Neuron (in vitro differentiated cells): ENCODE results near the gene PTPN13.

ENCODE experiments used
- H2AFZ ChIP-seq: one replicate; pipeline ENCODE4 v1.6.1; 2013; ENCODE audit warnings: low read depth, mild to moderate bottlenecking, inconsistent platforms, low read length, moderate library complexity
- H3K27me3 ChIP-seq: one replicate; pipeline ENCODE4 v1.6.1; 2013; ENCODE audit warnings: low read length; ENCODE audit not compliant: insufficient read depth
- H3K36me3 ChIP-seq: one replicate; pipeline ENCODE4 v1.6.1; 2013; ENCODE audit warnings: low read length; ENCODE audit not compliant: insufficient read depth
- H3K4me1 ChIP-seq: one replicate; pipeline ENCODE4 v1.6.1; 2013; ENCODE audit warnings: low read length; ENCODE audit not compliant: insufficient read depth
- H3K4me3 ChIP-seq: 2 replicates; pipeline ENCODE4 v1.5.1; 2013; ENCODE audit warnings: mild to moderate bottlenecking, low read length, moderate library complexity
- H3K9me3 ChIP-seq: one replicate; pipeline ENCODE4 v1.6.1; 2013; ENCODE audit warnings: low read length

The PTPN13 gene

GRCh38 chr4:86775061-86775460 is 180.9 kb downstream of the PTPN13 start:
- H2AFZ ChIP-seq, result no peak overlapping the region
- no peaks in the 10 kb centered on the region for H3K27me3 ChIP-seq
- H3K4me1 ChIP-seq, result no peaks in the 10 kb centered on the region
- no peaks in the 10 kb centered on the region for H3K9me3 ChIP-seq
- peaks cover 80% of the 10 kb centered on the region for H3K36me3 ChIP-seq
- H3K4me3 ChIP-seq, result no peak overlapping the region

GRCh38 chr4:86778175-86778574 is 184.1 kb downstream of the PTPN13 start:
- Histone ChIP-seq H3K9me3 (no peaks in the 10 kb centered on the region), H3K27me3 (no peaks in the 10 kb centered on the region), H3K36me3 (peaks cover 71% of the 10 kb centered on the region), H2AFZ (no peak overlapping the region), H3K4me3 (no peak overlapping the region), H3K4me1 (no peaks in the 10 kb centered on the region)

GRCh38 chr4:86788826-86789225 is 194.7 kb downstream of the PTPN13 start:
- H3K36me3 ChIP-seq, result peaks cover 87% of the 10 kb centered on the region
- H3K4me3 ChIP-seq, result no peak overlapping the region
- H3K4me1 ChIP-seq, result no peaks in the 10 kb centered on the region
- peaks cover 15% of the 10 kb centered on the region for H3K9me3 ChIP-seq
- no peak overlapping the region for H2AFZ ChIP-seq
- H3K27me3 ChIP-seq, result no peaks in the 10 kb centered on the region

- Histone ChIP-seq H3K27me3 (no peaks in the 10 kb centered on the region), H3K36me3 (peaks cover 65% of the 10 kb centered on the region), H3K4me3 (no peak overlapping the region), H3K4me1 (no peaks in the 10 kb centered on the region), H2AFZ (no peak overlapping the region), H3K9me3 (peaks cover 15% of the 10 kb centered on the region)
Observed at GRCh38 chr4:86791126-86791525, 197.0 kb downstream of the PTPN13 start.

- peaks cover 13% of the 10 kb centered on the region for H3K4me1 ChIP-seq
- H3K27me3 ChIP-seq, result no peaks in the 10 kb centered on the region
- H3K36me3 ChIP-seq, result peaks cover 80% of the 10 kb centered on the region
- H3K4me3 ChIP-seq, result no peak overlapping the region
- peaks cover 14% of the 10 kb centered on the region for H3K9me3 ChIP-seq
- no peak overlapping the region for H2AFZ ChIP-seq
Observed at GRCh38 chr4:86809809-86810208, 215.7 kb downstream of the PTPN13 start.

GRCh38 chr4:86810847-86811246 is 216.7 kb downstream of the PTPN13 start:
- Histone ChIP-seq H3K4me3 (no peak overlapping the region), H2AFZ (no peak overlapping the region), H3K36me3 (peaks cover 81% of the 10 kb centered on the region), H3K27me3 (no peaks in the 10 kb centered on the region), H3K9me3 (peaks cover 22% of the 10 kb centered on the region), H3K4me1 (peaks cover 13% of the 10 kb centered on the region)

GRCh38 chr4:86815653-86816052 is 221.5 kb downstream of the PTPN13 start:
- peaks cover 55% of the 10 kb centered on the region for H3K36me3 ChIP-seq
- H2AFZ ChIP-seq, result no peak overlapping the region
- H3K9me3 ChIP-seq, result peaks cover 17% of the 10 kb centered on the region
- peaks cover 11% of the 10 kb centered on the region for H3K4me1 ChIP-seq
- no peaks in the 10 kb centered on the region for H3K27me3 ChIP-seq
- no peak overlapping the region for H3K4me3 ChIP-seq

- H3K4me3 ChIP-seq, result no peak overlapping the region
- H3K36me3 ChIP-seq, result peaks cover 45% of the 10 kb centered on the region
- H3K9me3 ChIP-seq, result peaks cover 17% of the 10 kb centered on the region
- no peaks in the 10 kb centered on the region for H3K27me3 ChIP-seq
- no peak overlapping the region for H2AFZ ChIP-seq
- peaks cover 2% of the 10 kb centered on the region for H3K4me1 ChIP-seq
Observed at GRCh38 chr4:86816501-86817273, 222.6 kb downstream of the PTPN13 start.

GRCh38 chr4:86818211-86818610 is 224.1 kb downstream of the PTPN13 start:
- Histone ChIP-seq H3K4me1 (peaks cover 2% of the 10 kb centered on the region), H2AFZ (no peak overlapping the region), H3K36me3 (peaks cover 34% of the 10 kb centered on the region), H3K27me3 (no peaks in the 10 kb centered on the region), H3K4me3 (no peak overlapping the region), H3K9me3 (peaks cover 12% of the 10 kb centered on the region)

GRCh38 chr4:86818841-86819240 is 224.7 kb downstream of the PTPN13 start:
- H3K9me3 ChIP-seq, result peaks cover 12% of the 10 kb centered on the region
- peaks cover 28% of the 10 kb centered on the region for H3K36me3 ChIP-seq
- H3K4me3 ChIP-seq, result no peak overlapping the region
- peaks cover 2% of the 10 kb centered on the region for H3K4me1 ChIP-seq
- no peaks in the 10 kb centered on the region for H3K27me3 ChIP-seq
- H2AFZ ChIP-seq, result no peak overlapping the region

GRCh38 chr4:86819561-86819960 is 225.4 kb downstream of the PTPN13 start:
- Histone ChIP-seq H2AFZ (no peak overlapping the region), H3K4me3 (no peak overlapping the region), H3K9me3 (peaks cover 10% of the 10 kb centered on the region), H3K27me3 (no peaks in the 10 kb centered on the region), H3K4me1 (peaks cover 2% of the 10 kb centered on the region), H3K36me3 (peaks cover 24% of the 10 kb centered on the region)

- no peak overlapping the region for H3K4me3 ChIP-seq
- H3K36me3 ChIP-seq, result peaks cover 9% of the 10 kb centered on the region
- H2AFZ ChIP-seq, result no peak overlapping the region
- peaks cover 2% of the 10 kb centered on the region for H3K4me1 ChIP-seq
- H3K27me3 ChIP-seq, result no peaks in the 10 kb centered on the region
- H3K9me3 ChIP-seq, result no peaks in the 10 kb centered on the region
Observed at GRCh38 chr4:86821151-86821550, 227.0 kb downstream of the PTPN13 start.

GRCh38 chr4:86822136-86822535 is 228.0 kb downstream of the PTPN13 start:
- no peak overlapping the region for H3K4me3 ChIP-seq
- H3K4me1 ChIP-seq, result peaks cover 2% of the 10 kb centered on the region
- H3K27me3 ChIP-seq, result no peaks in the 10 kb centered on the region

GRCh38 chr4:86825511-86825910 is 231.4 kb downstream of the PTPN13 start:
- Histone ChIP-seq H3K4me3 (no peak overlapping the region), H3K27me3 (no peaks in the 10 kb centered on the region), H3K36me3 (no peaks in the 10 kb centered on the region), H2AFZ (no peak overlapping the region), H3K4me1 (no peaks in the 10 kb centered on the region), H3K9me3 (no peaks in the 10 kb centered on the region)

More at GRCh38 chr4:86822136-86822535, 228.0 kb downstream of the PTPN13 start:
- Histone ChIP-seq H2AFZ (no peak overlapping the region), H3K9me3 (no peaks in the 10 kb centered on the region), H3K36me3 (no peaks in the 10 kb centered on the region)
